K562 (cell line): ENCODE results near the gene GPC2. TPM values are rescaled to one million over a fixed set of nuclear protein-coding genes. Genes with fewer than 3 reads are reported as not detected.

ENCODE experiments used
- BDP1 ChIP-seq: IDR thresholded peaks from 3 replicates; pipeline ENCODE4 v1.6.1; 2011; ENCODE audit not compliant: insufficient read length, insufficient read depth
- BRF1 ChIP-seq: IDR thresholded peaks from 3 replicates; pipeline ENCODE4 v1.6.1; 2011; ENCODE audit warnings: borderline replicate concordance, mild to moderate bottlenecking; ENCODE audit not compliant: insufficient read length; ENCODE audit errors: extremely low read depth
- ELF2 ChIP-seq: fragments of 250-450 bp; sonication (Bioruptor Pico); IDR thresholded peaks from 2 replicates; pipeline ENCODE4 v1.5.0; 2021; ENCODE audit warnings: mild to moderate bottlenecking
- ELF4 ChIP-seq: fragments of 450-650 bp; formaldehyde crosslinking; IDR thresholded peaks from 2 replicates; pipeline ENCODE4 v1.4.0; 2022; ENCODE audit warnings: missing genetic modification characterization
- ETV1 ChIP-seq: fragments of 450-650 bp; conservative IDR thresholded peaks from 2 replicates; pipeline ENCODE4 v1.6.1; 2016; ENCODE audit warnings: missing genetic modification characterization, control low read depth, low read depth, missing compliant biosample characterization
- ETV6 ChIP-seq, 3 experiments: fragments of 150-350 bp in 1 of 3; sonication (generic) in 1 of 3; formaldehyde crosslinking in 1 of 3; IDR thresholded peaks; 2 replicates each; pipeline versions ENCODE4 v1.6.1 to v1.8.0; 2014 to 2022; ENCODE audit warnings: borderline replicate concordance in 2 of 3, low read depth in 2 of 3, antibody characterized with exemption in 1 of 3, low read length in 1 of 3, mild to moderate bottlenecking in 1 of 3, missing genetic modification reagents in 1 of 3
- HNRNPLL ChIP-seq: fragments of 200-400 bp; formaldehyde crosslinking; IDR thresholded peaks from 2 replicates; pipeline ENCODE4 v1.6.1; 2017; ENCODE audit warnings: low read length, low read depth, mild to moderate bottlenecking; ENCODE audit not compliant: poor library complexity, severe bottlenecking
- MXI1 ChIP-seq: IDR thresholded peaks from 2 replicates; pipeline ENCODE4 v1.6.1; 2011; ENCODE audit warnings: low read depth, mild to moderate bottlenecking, improper control_type of control experiment, low read length
- NFXL1 ChIP-seq: fragments of 450-650 bp; formaldehyde crosslinking; IDR thresholded peaks from 2 replicates; pipeline ENCODE4 v1.4.0; 2021; ENCODE audit warnings: mild to moderate bottlenecking
- PHF20 ChIP-seq: fragments of 450-650 bp; IDR thresholded peaks from 2 replicates; pipeline ENCODE4 v1.6.1; 2018; ENCODE audit not compliant: partially characterized antibody
- TCF3 ChIP-seq: sonication (generic); formaldehyde crosslinking; IDR thresholded peaks from 2 replicates; pipeline ENCODE4 v1.4.0; 2020; ENCODE audit warnings: mild to moderate bottlenecking, missing genetic modification reagents
- TCF7L2 ChIP-seq: fragments of 150-350 bp; IDR thresholded peaks from 2 replicates; pipeline ENCODE4 v1.6.1; 2016; ENCODE audit warnings: low read depth, mild to moderate bottlenecking, low read length, moderate library complexity
- ZNF224 ChIP-seq: sonication (generic); formaldehyde crosslinking; IDR thresholded peaks from 2 replicates; pipeline ENCODE4 v1.8.0; 2022; ENCODE audit warnings: mild to moderate bottlenecking, missing genetic modification reagents
- ZNF41 ChIP-seq: fragments of 250-450 bp; sonication (Bioruptor Pico); conservative IDR thresholded peaks from 2 replicates; pipeline ENCODE4 v1.4.0; 2020; ENCODE audit warnings: mild to moderate bottlenecking
- ZNF696 ChIP-seq: fragments of 250-450 bp; sonication (Bioruptor Pico); conservative IDR thresholded peaks from 2 replicates; pipeline ENCODE4 v1.4.0; 2020; ENCODE audit warnings: mild to moderate bottlenecking, moderate library complexity
- polyA plus RNA-seq, 8 experiments: library from polyadenylated mRNA; depleted of rRNA in 4 of 8; stranded (reverse) in 5 of 8; unstranded in 3 of 8; fragments of >200 nt; fragmentation: Nextera tagmentation in 2 of 8; fragmentation: Illumina TruSeq in 1 of 8; extraction: Ambion mirVana in 2 of 8; extraction: Trizol in 1 of 8; gene quantifications; 2 replicates each; pipeline versions ENCODE4 v1.2.1 to v1.2.3, GENCODE V29; 2011 to 2014; ENCODE audit warnings: inconsistent platforms in 1 of 8, missing spikeins in 1 of 8
- total RNA-seq, 7 experiments: library from RNA; depleted of rRNA in 6 of 7; stranded (reverse); fragments of >200 nt in 6 of 7; fragmentation: Illumina TruSeq in 2 of 7; extraction: Trizol in 2 of 7; gene quantifications; 2 replicates each; pipeline versions ENCODE4 v1.2.1 to v1.2.3, GENCODE V29; 2011 to 2021; ENCODE audit warnings: low replicate concordance in 1 of 7
- TF ChIP-seq, protein P1 (sequence below): sonication (generic); formaldehyde crosslinking; IDR thresholded peaks from 2 replicates; pipeline ENCODE4 v1.8.0; 2022; ENCODE audit warnings: mild to moderate bottlenecking, low read depth, missing genetic modification reagents
- TF ChIP-seq, protein P2 (sequence below): fragments of 250-450 bp; sonication (Bioruptor Pico); IDR thresholded peaks from 2 replicates; pipeline ENCODE4 v1.5.1; 2021; ENCODE audit warnings: mild to moderate bottlenecking
- TF ChIP-seq, protein P3 (sequence below): fragments of 450-650 bp; IDR thresholded peaks from 2 replicates; pipeline ENCODE4 v1.6.1; 2016; ENCODE audit warnings: missing biosample characterization, missing genetic modification characterization
- TF ChIP-seq, protein P4 (sequence below): sonication (generic); formaldehyde crosslinking; IDR thresholded peaks from 2 replicates; pipeline ENCODE4 v1.8.0; 2022; ENCODE audit warnings: missing genetic modification reagents, mild to moderate bottlenecking, moderate library complexity, borderline replicate concordance

The GPC2 gene
- total and polyA plus RNA-seq, 9 of the 15 experiments (the other 6 are each of a cell fraction or from before 2014, with no cell fraction given) = 0.06 to 7.7 (median 1.4) TPM; not detected in 1

DNA sequence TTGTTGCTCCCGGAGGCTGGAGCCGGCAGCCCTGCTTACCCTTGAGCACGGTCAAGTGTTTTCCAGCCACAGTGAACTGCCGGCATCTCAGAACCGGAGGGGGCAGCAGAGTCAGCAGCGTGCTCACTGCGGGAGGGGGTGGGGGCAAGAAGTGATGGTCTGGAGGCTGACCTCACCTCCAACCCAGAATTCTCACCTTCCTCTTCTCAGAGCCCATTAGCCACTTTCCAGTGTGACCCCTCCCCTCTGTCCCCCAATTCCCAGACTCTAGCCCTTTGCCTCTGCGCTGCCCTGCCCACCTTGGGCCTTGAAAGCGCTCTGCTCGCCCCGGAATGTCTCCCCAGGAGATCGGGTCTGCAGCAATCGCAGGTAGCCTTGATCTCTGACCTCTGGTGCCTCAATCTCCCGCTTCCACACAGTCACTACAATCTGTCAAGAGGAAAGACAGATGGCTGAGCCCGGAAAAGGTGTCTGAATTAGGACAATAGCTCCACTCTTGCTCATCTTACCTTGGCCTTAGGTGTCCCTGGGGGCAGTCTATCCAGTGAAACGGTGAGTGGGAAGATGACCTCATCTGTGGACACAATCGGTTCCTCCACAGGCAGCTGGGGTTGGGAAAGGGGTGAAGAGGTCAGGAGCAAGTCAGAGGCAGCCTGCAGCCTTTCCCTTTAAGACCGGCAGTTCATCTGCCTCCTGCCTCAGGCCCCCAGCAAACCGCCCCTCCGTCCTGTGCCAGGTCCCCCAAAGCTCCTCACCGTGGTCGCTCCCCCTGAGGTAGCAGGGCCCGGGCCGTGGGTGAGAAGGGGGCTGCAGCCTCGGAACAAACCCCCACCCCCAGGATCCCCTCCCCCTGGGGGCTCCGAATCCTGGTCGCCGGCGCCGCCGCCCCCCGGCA is 19.6 kb downstream of the GPC2 start (continued):
- TF ChIP-seq MXI1 (peak; percentile 60; the same call in 1 of the 2 replicates), ETV6 (IDR thresholded peaks at IDR 0.05; ENCODE audit: borderline replicate concordance in 1 of 2, low read depth in 2 of 2, low read length in 1 of 2) (no peak), ETV6 (CRISPR knock-in tag; IDR thresholded peaks at IDR 0.05; ENCODE audit: borderline replicate concordance) (no peak), ZNF224 (peak; percentile 72; the same call in 1 of the 2 replicates), PHF20 (no peak), ZNF41 (CRISPR knock-in tag) (no peak), ZNF696 (no peak), ETV1 (tag) (no peak), TCF7L2 (no peak), BDP1 (no peak), ELF2 (CRISPR knock-in tag) (no peak; the same call in 1 of the 2 replicates), NFXL1 (no peak), HNRNPLL (peak; percentile 16), TCF3 (peak; percentile 74), BRF1 (no peak), ELF4 (CRISPR knock-in tag) (no peak)
- TF ChIP-seq, protein P1, sequence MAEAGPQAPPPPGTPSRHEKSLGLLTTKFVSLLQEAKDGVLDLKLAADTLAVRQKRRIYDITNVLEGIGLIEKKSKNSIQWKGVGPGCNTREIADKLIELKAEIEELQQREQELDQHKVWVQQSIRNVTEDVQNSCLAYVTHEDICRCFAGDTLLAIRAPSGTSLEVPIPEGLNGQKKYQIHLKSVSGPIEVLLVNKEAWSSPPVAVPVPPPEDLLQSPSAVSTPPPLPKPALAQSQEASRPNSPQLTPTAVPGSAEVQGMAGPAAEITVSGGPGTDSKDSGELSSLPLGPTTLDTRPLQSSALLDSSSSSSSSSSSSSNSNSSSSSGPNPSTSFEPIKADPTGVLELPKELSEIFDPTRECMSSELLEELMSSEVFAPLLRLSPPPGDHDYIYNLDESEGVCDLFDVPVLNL (CRISPR knock-in tag) = no peak
- TF ChIP-seq, protein P2, sequence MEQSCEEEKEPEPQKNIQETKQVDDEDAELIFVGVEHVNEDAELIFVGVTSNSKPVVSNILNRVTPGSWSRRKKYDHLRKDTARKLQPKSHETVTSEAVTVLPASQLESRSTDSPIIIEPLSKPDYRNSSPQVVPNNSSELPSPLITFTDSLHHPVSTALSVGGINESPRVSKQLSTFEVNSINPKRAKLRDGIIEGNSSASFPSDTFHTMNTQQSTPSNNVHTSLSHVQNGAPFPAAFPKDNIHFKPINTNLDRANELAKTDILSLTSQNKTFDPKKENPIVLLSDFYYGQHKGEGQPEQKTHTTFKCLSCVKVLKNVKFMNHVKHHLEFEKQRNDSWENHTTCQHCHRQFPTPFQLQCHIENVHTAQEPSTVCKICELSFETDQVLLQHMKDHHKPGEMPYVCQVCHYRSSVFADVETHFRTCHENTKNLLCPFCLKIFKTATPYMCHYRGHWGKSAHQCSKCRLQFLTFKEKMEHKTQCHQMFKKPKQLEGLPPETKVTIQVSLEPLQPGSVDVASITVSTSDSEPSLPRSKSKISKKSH (CRISPR knock-in tag) = no peak
- TF ChIP-seq, protein P3, sequence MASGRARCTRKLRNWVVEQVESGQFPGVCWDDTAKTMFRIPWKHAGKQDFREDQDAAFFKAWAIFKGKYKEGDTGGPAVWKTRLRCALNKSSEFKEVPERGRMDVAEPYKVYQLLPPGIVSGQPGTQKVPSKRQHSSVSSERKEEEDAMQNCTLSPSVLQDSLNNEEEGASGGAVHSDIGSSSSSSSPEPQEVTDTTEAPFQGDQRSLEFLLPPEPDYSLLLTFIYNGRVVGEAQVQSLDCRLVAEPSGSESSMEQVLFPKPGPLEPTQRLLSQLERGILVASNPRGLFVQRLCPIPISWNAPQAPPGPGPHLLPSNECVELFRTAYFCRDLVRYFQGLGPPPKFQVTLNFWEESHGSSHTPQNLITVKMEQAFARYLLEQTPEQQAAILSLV = no peak
- TF ChIP-seq, protein P4, sequence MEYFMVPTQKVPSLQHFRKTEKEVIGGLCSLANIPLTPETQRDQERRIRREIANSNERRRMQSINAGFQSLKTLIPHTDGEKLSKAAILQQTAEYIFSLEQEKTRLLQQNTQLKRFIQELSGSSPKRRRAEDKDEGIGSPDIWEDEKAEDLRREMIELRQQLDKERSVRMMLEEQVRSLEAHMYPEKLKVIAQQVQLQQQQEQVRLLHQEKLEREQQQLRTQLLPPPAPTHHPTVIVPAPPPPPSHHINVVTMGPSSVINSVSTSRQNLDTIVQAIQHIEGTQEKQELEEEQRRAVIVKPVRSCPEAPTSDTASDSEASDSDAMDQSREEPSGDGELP (CRISPR knock-in tag) = peak; percentile 52
